Stimulated activated CD4-positive, alpha-beta T cell treated with anti-CD3 and anti-CD28 coated beads, Interleukin-15, amount 100 ng/mL, for 24 hours (primary cell): ENCODE data around the gene ZNF561.
A peak's percentile ranks its signal among the peaks of the same experiment; 100 is the strongest.
"Not testable (repeated sequence)": the region's sequence is repeated elsewhere in the genome, so short reads cannot be mapped to it uniquely, and the experiment has no call there.

Experiments used
- DNase-seq: peaks from one replicate; pipeline ENCODE4 v3.0.0-alpha.2; 2020

ZNF561 gene

DNA sequence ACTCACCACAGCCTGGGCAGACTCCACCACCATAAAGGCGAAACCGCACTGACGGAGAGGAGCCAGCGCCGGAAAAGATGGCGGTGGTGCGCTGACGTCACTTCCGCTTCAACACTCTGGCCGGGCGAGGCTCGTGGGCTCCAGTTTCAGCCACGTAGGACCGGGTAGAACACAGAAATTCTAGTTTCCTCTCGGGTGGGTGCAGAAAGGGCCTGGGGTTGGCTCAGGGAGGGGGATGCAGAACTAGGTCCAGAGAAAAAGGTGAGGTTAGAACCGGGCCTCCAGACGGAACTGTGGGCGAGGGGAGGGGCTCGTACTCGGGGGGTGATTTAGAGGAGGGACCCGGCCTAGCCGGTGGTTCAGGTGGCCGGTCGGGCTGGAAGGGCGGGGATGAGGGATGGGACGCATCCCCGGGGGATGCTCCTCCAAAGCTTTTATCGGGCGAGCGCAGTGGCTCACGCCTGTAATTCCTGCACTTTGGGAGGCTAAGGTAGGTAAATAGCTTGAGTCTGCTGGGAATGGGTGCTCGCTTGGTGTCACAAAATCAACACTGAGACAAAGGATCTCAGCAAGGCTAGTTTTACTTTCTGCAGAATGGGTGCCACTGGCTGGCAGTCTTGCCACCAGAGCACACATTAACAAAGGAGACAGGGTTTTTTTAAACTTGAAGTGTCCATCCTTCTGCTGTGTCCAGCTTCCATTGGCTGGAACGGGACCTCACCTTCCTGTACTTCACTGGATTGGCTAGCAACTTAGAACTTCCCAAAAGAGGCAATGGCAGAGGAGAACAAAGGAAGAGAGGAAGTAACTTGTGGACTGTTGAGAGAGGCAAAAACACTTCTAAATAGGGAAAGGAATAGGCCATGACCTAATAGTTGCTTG lies at the start of gene ZNF561:
TSS of gene ZNF561 (minus strand) at position 77 of the 882 bp plus-strand sequence. CDS start 1,776 bp downstream, outside the sequence.
- DNase-seq, result peak; percentile 92

DNA sequence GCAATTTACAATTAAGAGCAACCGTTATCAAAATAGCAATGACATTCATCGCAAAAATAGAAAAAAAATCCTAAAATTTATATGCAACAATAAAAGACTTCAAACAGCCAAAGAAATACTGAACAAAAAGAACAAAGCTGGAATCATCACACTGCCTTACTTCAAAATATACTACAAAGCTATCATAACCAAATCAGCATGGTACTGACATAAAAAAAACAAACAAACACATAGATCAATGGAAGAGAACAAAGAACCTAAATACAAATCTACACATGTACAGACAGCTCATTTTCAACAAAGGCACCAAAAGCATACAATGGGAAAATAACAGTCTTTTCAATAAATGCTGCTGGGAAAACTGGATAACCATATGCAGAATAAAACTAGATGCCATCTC lies 47.5 kb upstream of the ZNF561 start:
- DNase-seq, result no peak

DNA sequence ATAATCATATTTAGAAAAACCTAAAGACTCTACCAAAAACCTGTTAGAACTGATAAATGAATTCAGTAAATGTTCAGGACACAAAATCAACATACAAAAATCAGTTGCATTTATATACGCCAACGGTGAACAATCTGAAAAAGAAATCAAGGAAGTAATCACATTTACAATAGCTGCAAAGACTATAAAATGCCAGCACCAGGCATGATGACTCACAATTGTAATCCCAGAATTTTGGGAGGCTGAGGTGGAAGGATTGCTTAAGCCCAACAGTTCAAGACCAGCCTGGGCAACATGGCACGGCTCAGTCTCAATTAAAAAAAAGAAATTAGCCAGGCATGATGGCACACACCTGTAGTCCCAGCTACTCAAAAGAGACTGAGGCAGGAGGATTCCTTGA lies 46.9 kb upstream of the ZNF561 start:
- DNase-seq, result no peak

DNA sequence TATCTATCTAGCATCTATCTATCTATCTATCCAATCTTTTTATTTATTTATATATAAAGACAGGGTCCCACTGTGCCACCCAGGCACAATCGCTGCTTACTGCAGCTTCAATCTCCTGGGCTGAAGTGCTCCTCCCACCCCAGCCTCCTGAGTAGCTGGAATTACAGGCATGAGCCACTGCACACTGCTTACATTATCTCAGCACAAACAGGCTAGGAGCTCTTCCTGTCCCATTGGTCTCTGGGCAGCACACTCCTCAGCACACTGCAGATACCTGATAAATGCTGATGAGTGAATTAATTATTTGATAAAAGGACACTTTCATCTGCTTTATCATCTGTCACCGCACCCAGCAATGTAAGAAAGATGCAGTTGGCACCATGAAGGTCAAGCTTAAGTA lies 37.7 kb upstream of the ZNF561 start:
- no peak for DNase-seq

DNA sequence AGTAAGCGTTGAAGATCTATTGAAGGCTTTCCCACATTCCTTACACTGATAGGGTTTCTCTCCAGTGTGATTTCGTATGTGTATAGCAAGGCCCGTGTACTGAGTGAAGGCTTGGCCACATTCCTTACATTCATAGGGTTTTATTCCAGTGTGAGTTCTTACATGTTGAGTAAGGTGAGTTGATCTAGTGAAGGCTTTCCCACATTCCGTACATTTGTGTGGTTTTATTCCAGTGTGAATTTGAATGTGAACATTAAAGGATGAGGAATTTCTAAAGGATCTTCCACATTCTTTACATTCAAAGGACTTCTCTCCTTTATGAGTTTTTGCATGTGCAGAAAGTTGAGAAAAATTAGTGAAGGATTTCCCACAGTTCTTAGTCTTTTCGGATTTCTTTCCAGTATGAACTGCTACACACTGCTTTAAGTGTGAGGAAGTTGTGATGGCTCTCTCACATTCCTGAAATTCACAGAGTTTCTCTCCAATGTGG lies 32.1 kb upstream of the ZNF561 start:
- DNase-seq, result not testable (repeated sequence)

DNA sequence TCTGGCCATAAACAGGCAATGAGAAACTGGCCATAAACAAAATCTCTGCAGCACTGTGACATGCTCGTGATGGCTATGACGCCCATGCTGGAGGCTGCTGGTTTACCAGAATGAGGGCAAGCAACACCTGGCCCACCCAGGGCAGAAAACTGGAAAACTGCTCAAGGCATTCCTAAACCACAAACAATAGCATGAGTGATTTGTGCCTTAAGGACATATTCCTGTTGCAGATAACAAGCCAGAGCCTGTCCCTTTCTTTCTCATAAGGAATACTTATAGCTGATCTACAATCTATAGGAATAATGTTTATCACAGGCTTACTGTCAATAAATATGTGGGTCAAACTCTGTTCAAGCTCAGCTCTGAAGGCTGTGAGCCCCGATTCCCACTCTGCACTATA lies 30.4 kb upstream of the ZNF561 start:
- not testable (repeated sequence) for DNase-seq

DNA sequence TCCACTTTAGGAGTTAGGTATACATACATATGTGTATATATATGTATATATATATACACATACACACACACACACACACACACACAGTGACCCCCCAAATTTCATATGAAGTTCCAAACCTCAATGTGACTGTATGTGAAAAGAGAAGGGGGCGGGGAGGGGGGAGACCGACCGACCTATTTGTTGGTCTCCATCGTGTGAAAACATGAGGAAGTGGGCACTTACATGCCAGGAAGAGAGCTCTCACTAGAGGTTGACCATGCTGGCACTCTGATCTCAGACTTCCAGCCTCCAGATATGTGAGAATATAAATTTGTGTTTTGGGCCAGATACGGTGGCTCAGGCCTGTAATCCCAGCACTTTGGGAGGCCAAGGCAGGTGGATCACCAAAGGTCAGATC lies 29.3 kb upstream of the ZNF561 start:
- no peak for DNase-seq

DNA sequence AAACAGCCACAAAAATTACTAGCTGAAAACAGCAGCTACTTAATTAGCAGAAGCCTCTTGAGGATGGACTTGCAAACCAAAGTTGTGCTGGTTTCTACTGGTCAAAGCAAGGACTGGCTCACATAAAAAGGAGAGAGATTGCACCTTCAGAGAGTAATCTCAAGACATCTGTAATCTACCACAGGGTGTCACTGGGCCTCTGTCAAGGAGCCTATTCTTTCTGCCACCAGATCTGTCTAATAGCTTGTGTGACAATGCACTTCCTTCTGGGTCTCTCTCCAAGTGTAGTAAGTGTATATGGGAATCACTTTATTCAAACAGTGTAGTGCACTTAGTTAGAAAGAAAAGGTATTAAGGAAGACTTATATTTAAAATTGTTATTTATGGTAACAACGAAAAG lies 24.4 kb upstream of the ZNF561 start:
- DNase-seq, result no peak

DNA sequence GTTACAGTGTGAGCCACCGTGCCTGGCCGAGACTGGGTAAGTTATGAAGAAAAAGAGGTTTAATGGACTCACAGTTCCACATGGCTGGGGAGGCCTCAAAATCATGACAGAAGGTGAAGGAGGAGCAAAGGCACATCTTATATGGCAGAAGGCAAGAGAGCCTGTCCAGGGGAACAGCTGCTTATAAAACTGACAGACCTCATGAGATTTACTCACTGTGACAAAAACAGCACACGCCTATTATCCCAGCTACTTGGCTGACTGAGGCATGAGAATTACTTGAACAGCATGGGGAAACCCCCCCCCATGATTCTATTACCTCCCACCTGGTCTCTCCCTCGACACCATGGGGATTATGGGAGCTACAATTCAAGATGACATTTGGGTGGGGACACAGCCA lies 23.4 kb upstream of the ZNF561 start:
- DNase-seq, result no peak

DNA sequence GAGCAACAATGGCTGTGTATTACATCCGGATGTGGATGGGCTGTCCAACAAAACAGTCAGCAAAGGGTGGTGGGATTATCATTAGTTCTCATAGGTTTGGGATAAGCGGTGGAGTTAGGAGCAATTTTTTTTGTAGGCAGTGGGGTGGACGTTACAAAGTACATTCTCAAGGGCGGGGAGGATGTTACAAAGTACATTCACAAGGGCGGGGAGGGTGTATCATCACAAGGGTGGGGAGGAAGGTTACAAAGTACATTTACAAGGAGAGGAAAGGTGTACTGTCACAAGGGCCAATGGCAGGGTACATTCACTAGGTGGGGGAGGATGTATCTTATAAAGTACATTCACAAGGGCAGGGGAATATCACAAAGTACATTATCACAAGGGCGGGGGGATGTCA lies 20.8 kb upstream of the ZNF561 start:
- no peak for DNase-seq

DNA sequence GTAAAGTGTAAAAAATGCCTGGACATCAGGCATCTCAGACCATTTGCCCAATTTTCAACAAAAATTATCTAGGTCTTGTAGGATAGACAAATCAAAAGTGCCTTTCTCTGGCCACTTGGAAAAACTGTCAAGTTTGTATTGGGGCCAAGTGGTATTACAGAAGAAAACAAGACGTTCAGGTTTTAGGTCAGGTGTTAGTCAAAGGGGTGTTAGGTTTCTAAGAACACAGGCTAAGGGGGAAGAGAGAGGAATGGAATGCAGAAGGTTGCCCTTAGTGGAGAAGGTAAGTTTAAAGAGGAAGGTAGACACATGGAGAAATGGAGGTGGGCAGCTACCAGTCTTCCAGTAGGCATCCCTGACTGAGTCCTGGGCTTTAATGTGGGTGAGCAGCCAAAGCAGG lies 19.9 kb upstream of the ZNF561 start:
- no peak for DNase-seq

DNA sequence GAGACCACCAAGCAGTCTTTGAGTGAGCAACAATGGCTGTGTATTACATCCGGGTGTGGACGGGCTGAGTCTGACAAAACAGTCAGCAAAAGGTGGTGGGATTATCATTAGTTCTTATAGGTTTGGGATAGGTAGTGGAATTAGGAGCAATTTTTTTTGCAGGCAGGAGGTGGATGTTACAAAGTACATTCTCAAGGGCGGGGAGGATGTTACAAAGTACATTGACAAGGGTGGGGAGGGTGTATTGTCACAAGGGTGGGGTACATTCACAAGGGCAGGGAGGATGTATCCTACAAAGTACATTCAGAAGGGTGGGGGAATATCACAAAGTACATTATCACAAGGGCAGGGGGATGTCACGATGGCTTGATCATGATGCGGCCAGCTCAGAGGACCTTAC lies 15.0 kb upstream of the ZNF561 start:
- no peak for DNase-seq

DNA sequence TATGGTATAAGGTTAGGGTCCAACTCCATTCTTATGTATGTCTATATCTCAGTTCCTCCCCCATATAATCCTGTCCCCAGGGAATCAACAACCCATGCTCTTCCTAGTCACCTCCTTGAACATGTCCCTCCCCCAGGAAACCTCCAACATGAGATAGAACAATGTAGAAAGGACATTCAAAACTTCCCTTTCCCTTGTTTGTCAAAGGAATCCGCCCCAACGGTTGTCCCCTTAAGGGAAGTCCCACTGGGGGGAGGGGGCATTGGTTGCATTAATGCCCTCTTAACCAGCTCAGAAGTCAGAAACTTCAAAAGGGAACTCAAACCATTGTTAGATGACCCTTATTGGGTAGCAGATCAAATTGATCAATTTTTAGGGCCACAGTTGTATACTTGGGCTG lies 6.8 kb upstream of the ZNF561 start:
- DNase-seq, result no peak

DNA sequence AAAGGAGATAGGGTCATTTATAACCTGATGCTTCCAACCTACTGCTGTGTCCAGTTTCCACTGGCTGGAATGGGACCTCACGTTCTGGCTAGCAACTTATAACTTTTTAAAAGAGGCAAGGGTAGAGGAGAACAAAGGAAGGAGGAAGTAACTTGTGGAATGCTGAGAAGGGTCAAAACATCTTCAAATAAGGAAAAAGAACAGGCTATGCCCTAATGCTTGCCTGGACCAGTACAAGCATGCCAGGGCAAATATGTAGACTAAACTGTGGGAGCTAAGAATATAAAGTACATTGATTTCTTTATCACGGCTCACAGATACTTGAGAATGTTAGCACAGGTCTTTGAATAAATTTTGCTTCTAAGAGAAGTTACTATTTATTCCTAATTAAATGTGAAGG lies 1.5 kb upstream of the ZNF561 start:
- no peak for DNase-seq

DNA sequence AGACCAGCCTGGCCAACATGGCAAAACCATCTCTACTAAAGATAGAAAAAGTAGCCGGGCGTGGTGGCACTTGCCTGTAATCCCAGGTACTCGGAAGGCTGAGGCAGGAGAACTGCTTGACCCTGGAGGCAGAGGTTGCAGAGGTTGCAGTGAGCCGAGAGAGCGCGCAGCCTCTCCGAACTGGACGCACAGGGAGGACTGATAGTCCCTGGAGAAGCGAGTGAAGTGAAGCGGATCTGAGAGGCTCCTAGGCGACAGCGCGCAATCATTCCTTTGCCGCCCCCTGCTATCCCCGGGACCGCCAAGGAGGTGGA lies 233 bp downstream of the ZNF561 start:
- no peak for DNase-seq

DNA sequence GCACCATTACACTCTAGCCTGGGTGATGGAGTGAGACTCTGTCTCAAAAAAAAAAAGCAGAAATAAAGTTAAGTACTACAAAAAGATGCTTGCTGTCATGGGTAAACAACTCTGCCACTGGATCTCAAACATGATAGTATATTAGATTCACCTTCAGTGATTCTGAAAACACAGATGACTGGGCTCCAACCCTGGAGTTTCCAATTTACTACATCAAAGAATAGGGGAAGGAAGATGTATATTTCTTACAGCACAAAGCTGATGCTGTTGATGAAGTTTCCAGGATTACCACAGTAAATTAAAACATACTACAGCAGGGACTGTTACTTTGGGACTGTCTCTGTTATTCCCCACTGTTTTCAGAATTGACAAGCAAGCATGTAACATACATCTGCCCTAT lies 5.2 kb downstream of the ZNF561 start:
- DNase-seq, result no peak

DNA sequence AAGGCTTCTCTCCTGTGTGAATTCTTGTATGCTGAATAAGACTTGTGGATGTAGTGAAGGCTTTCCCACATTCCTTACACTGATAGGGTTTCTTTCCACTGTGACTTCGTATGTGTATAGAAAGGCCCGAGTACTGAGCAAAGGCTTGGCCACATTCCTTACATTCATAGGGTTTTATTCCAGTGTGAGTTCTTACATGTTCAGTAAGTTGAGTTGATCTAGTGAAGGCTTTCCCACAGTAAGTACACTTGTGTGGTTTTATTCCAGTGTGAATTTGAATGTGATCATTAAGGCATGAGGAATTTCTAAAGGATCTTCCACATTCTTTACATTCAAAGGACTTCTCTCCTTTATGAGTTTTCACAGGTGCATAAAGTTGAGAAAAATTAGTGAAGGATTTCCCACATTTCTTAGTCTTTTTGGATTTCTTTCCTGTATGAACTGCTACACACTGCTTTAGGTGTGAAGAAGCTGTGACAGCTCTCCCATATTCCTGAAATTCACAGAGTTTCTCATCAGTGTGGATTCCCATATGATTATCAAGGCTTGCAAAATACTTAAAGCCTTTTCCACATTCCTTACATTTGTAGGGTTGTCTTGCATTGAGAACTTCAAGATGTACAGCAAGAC lies 10.4 kb downstream of the ZNF561 start:
- DNase-seq, result no peak

DNA sequence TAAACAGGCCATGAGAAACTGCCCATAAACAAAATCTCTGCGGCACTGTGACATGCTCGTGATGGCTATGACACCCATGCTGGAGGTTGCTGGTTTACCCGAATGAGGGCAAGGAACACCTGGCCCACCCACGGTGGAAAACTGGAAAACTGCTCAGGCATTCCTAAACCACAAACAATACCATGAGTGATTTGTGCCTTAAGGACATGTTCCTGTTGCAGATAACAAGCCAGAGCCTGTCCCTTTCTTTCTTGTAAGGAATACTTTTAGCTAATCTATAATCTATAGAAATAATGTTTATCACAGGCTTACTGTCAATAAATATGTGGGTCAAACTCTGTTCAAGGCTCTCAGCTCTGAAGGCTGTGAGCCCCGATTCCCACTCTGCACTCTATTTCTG lies 12.1 kb downstream of the ZNF561 start:
- no peak for DNase-seq

DNA sequence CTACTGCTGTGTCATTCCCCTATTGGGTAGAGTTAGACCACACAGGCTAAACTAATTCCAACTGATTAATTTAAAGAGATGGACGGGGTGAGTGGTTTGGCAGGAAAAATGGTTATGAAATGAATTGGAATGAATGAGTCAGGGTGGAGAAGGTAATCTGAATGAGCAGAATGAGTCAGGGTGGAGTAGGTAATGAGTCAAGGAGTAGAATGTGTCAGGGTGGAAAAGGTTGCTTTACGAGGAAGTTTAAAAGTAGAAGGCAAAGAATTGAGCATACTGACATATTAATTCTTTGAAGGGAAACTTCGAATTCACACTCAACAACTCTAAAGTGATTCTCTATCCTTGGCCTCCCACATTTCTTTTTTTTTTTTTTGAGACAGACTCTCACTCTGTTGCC lies 24.0 kb downstream of the ZNF561 start:
- DNase-seq, result no peak

DNA sequence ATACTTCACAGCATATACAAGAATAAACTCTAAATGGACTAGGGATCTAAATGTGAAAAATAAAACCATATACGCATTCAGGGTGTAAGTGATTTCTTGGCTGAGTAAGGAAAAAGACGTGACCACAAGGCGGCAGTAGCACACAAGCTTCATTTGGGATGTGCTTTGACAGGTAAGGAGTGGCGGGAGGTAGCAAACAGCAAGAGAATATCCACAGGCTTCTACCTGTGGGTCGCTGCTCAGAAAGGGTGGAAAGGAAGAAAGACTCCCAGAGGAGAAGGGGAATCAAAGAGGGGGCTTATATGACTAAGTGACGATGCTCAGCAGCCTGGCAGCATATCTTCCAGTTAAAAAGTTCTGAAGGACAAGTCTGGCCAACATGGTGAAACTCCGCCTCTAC lies 34.3 kb downstream of the ZNF561 start:
- peak; percentile 83 for DNase-seq

DNA sequence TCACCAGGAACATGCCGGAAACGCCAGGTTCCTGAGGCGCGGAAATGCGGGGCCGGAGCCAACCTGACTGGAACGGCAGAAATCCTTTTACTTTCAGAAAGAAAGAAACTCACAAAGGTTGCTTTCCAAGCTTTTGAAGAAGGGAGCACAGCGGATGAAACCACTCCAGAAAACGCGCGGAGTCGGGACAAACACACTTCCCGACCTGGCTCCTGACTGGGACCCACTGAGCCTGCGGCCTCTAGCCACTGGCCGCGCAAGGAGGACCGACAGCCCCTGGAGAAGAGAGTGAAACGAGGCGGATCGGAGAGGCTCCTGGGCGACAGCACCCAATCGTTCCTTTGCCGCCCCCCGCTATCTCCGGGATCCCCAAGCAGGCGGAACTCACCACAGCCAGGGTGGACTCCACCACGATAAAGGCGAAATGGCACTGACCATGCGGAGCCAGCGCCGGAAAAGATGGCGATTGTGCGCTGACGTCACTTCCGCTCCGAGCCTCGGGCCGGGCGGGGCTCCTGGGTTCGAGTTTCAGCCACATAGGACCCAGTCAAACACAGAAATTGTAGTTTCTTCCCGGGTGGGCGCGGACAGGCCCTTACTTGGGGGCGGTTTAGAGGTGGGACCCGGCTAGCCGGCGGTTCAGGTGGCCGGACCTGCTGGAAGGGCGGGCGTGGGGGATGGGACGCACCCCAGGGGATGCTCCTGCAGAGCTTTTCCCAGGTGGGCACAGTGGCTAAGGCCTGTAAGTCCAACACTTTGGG lies 36.8 kb downstream of the ZNF561 start, which contains the start of gene ZNF121:
TSS of gene ZNF121 (minus strand) at position 432 of the 761 bp plus-strand sequence. CDS start 16,407 bp downstream, outside the sequence.
- DNase-seq, result peak; percentile 89

DNA sequence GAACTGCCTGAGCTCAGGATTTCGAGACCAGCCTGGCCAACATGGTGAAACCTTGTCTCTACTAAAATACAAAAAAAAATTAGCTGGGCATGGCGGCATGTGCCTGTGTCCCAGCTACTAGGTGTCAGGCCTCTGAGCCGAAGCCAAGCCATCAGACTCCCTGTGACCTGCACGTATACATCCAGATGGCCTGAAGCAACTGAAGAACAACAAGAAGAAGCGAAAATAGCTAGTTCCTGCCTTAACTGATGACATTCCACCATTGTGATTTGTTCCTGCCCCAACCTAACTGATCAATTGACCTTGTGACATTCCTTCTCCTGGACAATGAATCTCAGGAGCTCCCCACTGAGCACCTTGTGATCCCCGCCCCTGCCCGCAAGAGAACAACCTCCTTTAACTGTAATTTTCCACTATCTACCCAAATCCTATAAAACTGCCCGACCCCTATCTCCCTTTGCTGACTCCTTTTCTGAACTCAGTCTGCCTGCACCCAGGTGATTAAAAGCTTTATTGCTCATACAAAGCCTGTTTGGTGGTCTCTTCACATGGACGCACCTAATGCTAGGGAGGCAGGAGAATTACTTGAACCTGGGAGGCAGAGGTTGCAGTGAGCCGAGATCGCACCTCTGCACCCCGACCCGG lies 38.8 kb downstream of the ZNF561 start:
- not testable (repeated sequence) for DNase-seq

DNA sequence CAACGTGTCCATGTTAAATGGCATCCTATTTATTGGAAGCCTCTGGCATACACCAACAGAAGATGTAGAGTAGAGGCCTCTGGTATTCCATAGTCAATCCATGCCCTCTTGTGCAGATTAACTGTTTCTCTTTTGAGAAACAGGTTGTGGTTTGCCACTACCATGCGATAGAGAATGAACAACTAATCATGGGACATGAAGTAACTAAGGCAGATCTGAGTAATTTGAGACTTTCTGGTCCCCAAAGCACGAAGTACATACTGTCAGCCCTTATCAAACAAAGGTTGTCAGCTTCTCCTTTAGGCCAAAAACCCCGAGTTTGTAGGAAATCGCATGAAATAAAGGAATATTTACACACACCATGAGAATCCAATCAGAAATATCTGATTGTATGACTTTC lies 40.3 kb downstream of the ZNF561 start:
- DNase-seq, result no peak
